Myometrial cell (primary cell): ENCODE measurements around the gene SOAT1. TPM values are rescaled to one million over a fixed set of nuclear protein-coding genes. Genes with fewer than 3 reads are reported as not detected.

ENCODE experiments used
- total RNA-seq: library from RNA; depleted of rRNA; stranded (reverse); fragments of >200 nt; gene quantifications from 2 replicates; pipeline ENCODE4 v1.2.3, GENCODE V29; 2015

SOAT1 gene
- total RNA-seq: 15.9 and 19.0 TPM in 2 replicates

GRCh38 chr1:179293340-179294327 lies at the start of gene SOAT1:
Gene SOAT1, plus strand, starts transcription at chr1:179293797. Its CDS starts 8,888 bp downstream, at chr1:179302685.

DNA sequence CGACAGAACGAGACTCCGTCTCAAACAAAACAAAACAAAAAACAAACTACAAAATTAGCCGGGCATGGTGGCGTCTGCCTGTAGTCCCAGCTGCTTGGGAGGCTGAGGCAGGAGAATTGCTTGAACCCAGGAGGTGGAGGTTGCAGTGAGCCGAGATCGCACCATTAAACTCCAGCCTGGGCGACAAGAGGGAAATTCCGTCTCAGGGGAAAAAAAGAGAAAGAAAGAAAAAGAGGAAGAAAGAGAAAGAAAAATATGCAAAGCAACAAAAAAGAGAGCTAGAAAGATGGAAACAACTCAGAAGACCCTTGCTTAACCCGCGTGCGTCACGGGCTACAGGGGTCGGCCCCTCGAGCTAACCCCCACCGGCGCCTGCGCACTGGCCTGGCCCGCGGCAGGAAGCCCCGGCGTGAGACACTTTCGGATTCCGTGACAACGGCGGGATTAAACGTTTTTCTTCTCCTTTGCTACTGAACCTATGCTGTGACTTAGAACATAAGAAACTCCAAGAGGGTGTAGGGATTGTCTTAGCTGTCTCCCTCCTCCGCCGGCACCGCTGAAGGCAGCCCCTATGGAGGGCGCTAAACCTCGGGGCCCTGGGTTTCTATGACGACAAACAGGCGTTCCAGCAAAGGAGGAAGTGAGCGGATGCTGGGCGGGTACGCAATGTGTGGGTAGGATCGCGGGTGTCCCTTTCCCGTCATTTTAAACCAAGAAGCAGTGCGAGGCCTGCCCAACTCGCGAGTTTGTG lies 71.9 kb downstream of the SOAT1 start, which contains the start of gene AXDND1:
Gene AXDND1, plus strand, starts transcription at position 630 of the 751 bp plus-strand sequence. CDS start 539 bp downstream, outside the sequence.

Other genes with a start within 250 kb of the SOAT1 start
- 55.6 and 70.5 TPM in 2 replicates for gene TOR3A, start 211.7 kb upstream of the SOAT1 start, total RNA-seq
- gene ABL2, start 64.1 kb upstream of the SOAT1 start, total RNA-seq: 11.8 and 23.2 TPM in 2 replicates
- gene AXDND1, start 72.2 kb downstream of the SOAT1 start, total RNA-seq: not detected in 2 replicates